Measurements from ENCODE around the gene NEU2. TPM values are rescaled to one million over a fixed set of nuclear protein-coding genes. Genes with fewer than 3 reads are reported as not detected.

NEU2 gene
- total RNA-seq, result not detected in 2 replicates

DNA sequence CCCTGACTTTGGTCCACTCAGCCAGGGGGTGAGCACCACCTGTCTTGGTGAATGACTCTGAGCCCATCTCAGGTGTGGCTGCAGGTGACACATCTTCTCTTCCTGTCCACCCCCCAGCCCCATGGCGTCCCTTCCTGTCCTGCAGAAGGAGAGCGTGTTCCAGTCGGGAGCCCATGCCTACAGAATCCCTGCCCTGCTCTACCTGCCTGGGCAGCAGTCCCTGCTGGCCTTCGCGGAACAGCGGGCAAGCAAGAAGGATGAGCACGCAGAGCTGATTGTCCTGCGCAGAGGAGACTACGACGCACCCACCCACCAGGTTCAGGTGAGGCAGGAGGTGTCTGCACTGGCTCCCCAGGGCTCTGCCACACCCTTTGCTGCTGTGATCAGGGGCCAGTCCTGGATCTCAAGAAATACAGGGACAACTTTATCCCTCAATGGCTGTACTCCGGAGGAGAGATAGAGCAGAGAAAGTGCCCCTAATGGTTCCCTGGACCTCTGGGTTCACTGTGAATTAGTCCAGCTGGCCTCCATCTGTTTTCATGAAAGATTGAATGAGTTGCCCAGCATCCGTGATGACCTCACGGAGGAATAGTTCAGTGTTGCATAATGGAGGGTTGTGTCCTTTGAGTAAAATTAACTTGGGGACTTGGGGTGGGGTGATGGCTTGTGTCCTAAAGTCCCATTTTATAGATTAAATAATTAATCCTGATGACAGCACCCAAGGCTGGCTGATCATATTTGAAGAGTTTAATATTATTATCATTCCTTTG, at the start of gene NEU2:
NEU2 (plus strand) TSS at position 122 of the 770 bp plus-strand sequence; CDS start at position 122, 0 bp downstream.
- no peaks in the 10 kb centered on the region for H3K36me3 Mint-ChIP-seq (ENCODE audit: low read depth)
- ChIA-PET CTCF (no interaction called here), POLR2A (no interaction called here)
- no peak within 1 kb of the TSS for H3K4me3 Mint-ChIP-seq
- intact Hi-C loops (cut with micrococcal nuclease), result no loop called here
- H3K27me3 Mint-ChIP-seq, result no peaks in the 10 kb centered on the region
- no peaks in the 10 kb centered on the region for H3K4me1 Mint-ChIP-seq
- ATAC-seq (ENCODE audit: low read depth) (no peak), DNase-seq (no peak)
- no peaks in the 10 kb centered on the region for H3K9me3 Mint-ChIP-seq
- TF ChIP-seq, protein P1, sequence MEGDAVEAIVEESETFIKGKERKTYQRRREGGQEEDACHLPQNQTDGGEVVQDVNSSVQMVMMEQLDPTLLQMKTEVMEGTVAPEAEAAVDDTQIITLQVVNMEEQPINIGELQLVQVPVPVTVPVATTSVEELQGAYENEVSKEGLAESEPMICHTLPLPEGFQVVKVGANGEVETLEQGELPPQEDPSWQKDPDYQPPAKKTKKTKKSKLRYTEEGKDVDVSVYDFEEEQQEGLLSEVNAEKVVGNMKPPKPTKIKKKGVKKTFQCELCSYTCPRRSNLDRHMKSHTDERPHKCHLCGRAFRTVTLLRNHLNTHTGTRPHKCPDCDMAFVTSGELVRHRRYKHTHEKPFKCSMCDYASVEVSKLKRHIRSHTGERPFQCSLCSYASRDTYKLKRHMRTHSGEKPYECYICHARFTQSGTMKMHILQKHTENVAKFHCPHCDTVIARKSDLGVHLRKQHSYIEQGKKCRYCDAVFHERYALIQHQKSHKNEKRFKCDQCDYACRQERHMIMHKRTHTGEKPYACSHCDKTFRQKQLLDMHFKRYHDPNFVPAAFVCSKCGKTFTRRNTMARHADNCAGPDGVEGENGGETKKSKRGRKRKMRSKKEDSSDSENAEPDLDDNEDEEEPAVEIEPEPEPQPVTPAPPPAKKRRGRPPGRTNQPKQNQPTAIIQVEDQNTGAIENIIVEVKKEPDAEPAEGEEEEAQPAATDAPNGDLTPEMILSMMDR (IDR thresholded peaks at IDR 0.05), result no peak
- H3K27ac Mint-ChIP-seq, result no peak within 1 kb of the TSS

DNA sequence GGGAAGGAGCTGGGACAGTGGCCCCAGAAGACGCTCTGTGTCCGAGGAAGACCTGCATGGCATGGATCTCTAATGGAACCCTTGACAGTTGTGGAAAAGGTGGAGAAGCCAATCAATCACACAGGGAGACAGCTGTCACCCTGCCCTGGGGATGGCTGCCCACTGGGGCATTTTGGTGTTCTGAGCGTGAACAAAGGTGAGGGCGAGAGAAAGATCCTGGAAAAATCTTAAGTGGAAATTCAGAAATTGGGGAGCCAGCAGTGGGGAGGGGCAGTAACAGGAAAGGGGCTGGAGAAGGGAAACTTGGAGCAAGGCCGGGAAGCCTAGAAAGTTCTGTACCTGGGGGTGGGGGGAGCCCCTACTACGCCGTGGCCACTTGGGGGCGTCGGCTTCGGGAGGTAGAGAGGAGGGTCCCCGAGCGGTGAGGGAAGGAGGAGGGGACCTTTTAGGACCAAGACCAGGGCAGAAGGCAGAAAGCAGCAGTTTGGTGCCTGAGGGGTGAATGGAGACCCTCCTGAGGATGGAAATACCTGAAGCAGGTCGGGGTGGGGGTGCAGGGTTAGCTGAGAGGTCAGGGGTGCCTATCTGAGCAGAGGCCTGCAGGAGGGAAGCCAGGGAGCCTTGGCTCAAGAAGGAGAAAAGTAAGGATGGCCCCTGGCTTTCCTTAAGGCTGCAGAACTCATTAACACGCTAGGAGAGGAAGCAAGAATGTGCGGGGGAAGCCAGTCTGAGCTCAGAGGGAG, 49.4 kb upstream of the NEU2 start:
- CTCF ChIA-PET, result no interaction called here
- TF ChIP-seq, protein P1 (IDR thresholded peaks at IDR 0.05), result no peak
- no peak overlapping the region for H3K4me3 Mint-ChIP-seq
- DNase-seq (no peak), ATAC-seq (ENCODE audit: low read depth) (no peak)
- H3K9me3 Mint-ChIP-seq, result peaks cover 3% of the 10 kb centered on the region
- no peak overlapping the region for H3K27ac Mint-ChIP-seq
- no peaks in the 10 kb centered on the region for H3K36me3 Mint-ChIP-seq (ENCODE audit: low read depth)
- H3K4me1 Mint-ChIP-seq, result no peaks in the 10 kb centered on the region
- POLR2A ChIA-PET, result no interaction called here
- peaks cover 27% of the 10 kb centered on the region for H3K27me3 Mint-ChIP-seq
- intact Hi-C loops (cut with micrococcal nuclease), result no loop called here

DNA sequence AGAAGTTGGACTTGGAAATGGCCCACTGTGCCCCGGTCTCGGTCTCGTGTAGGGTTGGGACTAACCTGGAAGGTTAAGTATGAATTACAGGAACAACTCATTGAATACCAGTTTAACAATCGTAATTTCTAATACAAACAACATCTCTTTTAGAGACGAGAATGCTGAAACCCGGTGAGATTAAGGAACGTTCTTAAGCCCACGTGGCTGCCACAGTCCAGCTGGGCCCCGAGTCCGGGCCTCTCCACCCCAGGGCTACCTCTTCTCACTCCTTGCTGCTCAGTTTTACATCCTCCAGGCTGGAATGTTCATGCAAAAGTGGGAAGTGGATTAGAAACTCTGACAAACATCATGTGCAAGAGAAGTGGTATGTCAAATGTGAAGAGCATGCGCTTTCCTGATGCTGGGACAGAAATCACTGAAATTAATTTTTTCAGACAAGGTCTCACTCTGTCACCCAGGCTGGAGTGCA, 48.8 kb upstream of the NEU2 start:
- DNase-seq (no peak), ATAC-seq (ENCODE audit: low read depth) (no peak)
- intact Hi-C loops (cut with micrococcal nuclease), result no loop called here
- Mint-ChIP-seq H3K4me1 (no peaks in the 10 kb centered on the region), H3K27me3 (peaks cover 28% of the 10 kb centered on the region), H3K4me3 (no peak overlapping the region), H3K36me3 (ENCODE audit: low read depth) (no peaks in the 10 kb centered on the region), H3K27ac (no peak overlapping the region), H3K9me3 (peaks cover 3% of the 10 kb centered on the region)
- POLR2A ChIA-PET, result no interaction called here
- CTCF ChIA-PET, result no interaction called here
- TF ChIP-seq, protein P1 (IDR thresholded peaks at IDR 0.05), result no peak

DNA sequence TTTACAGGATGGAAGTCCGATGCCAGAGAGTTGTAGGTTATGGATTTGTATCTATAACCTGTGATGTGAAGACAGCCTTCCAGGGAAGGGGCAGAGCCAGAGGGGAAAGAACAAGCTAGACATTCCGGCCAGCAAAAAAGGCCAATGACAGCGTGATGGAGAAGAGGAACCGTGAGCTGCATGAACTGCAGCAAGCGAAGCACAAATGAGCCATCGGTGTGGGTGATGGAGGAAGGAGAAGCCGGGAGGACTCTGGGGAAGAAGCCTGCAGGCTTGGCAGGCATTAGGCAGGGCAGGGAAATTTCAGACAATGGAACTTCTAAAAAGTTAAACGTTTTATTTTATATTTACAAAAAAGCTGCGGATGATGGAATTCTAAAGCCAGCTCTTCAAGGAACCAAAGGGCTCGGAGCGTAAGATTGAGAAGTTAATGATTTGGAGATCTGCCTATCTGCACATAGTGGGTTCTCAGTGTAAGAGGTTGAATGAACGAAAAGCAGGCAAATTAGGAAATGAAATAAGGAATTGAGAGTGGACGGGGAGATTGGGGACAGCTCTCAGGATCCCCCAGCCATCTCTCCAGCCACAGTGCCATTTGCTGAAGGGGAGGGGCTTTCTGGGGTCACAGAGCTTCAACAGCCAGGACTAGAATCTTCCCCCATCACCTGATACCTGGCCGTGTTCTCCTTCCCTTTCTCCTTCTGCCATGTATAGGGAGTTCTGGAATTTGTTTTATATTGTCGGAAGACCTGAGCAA, 47.8 kb upstream of the NEU2 start:
- H3K4me3 Mint-ChIP-seq, result no peak overlapping the region
- no peak for DNase-seq
- no peaks in the 10 kb centered on the region for H3K4me1 Mint-ChIP-seq
- ChIA-PET POLR2A (no interaction called here), CTCF (no interaction called here)
- intact Hi-C loops (cut with micrococcal nuclease), result no loop called here
- H3K9me3 Mint-ChIP-seq, result peaks cover 3% of the 10 kb centered on the region
- ATAC-seq (ENCODE audit: low read depth), result no peak
- no peak overlapping the region for H3K27ac Mint-ChIP-seq
- no peaks in the 10 kb centered on the region for H3K36me3 Mint-ChIP-seq (ENCODE audit: low read depth)
- TF ChIP-seq, protein P1 (IDR thresholded peaks at IDR 0.05), result no peak
- H3K27me3 Mint-ChIP-seq, result peaks cover 34% of the 10 kb centered on the region

DNA sequence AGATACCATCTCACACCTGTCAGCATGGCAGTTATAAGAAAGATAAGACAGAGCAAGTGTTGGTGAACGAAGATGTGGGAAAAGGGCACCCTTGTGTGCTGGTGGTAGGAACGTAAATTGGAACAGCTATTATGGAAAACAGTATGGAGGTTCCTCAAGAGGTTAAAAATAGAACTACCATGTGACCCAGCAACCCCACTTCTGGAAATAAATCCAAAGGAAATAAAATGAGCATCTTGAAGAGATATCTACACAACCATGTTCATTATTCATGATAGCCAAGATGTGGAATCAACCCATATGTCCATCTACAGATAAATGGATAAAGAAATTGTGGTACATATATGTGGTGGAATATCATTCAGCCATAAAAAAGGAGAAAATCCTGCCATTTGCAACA, 46.3 kb upstream of the NEU2 start:
- Mint-ChIP-seq H3K9me3 (peaks cover 3% of the 10 kb centered on the region), H3K27me3 (peaks cover 31% of the 10 kb centered on the region), H3K4me3 (no peak overlapping the region), H3K4me1 (no peaks in the 10 kb centered on the region), H3K36me3 (ENCODE audit: low read depth) (no peaks in the 10 kb centered on the region), H3K27ac (no peak overlapping the region)
- POLR2A ChIA-PET, result no interaction called here
- DNase-seq (no peak), ATAC-seq (ENCODE audit: low read depth) (no peak)
- intact Hi-C loops (cut with micrococcal nuclease), result no loop called here
- CTCF ChIA-PET, result no interaction called here
- TF ChIP-seq, protein P1 (IDR thresholded peaks at IDR 0.05), result no peak
